Heart left ventricle (tissue), 16 donors: Measurements from ENCODE around the gene PACRG. TPM values are rescaled to one million over a fixed set of nuclear protein-coding genes. Genes with fewer than 3 reads are reported as not detected.

Experiments
- ATAC-seq, 4 donors: fragments of 200-7000 bp; cut with Tn5 transposase; one replicate each; pipeline ENCODE4 v1.9.1; 2020 to 2022; ENCODE audit warnings: moderate library complexity in 4 of 4, mild to moderate bottlenecking in 3 of 4, moderate number of reproducible peaks in 1 of 4
- DNase-seq, 5 donors: peaks; one replicate each; pipeline ENCODE4 v3.0.0-alpha.2; 2020
- H3K27ac ChIP-seq, 12 donors: fragments of 200-600 bp; sonication (generic) in 4 of 12; one replicate each; pipeline versions ENCODE4 v1.5.0 to v1.8.0; 2016 to 2022; ENCODE audit warnings: mild to moderate bottlenecking in 2 of 12
- H3K27me3 ChIP-seq, 9 donors: fragments of 200-600 bp; sonication (generic) in 2 of 9; one replicate each; pipeline versions ENCODE4 v1.5.1 to v1.8.0; 2016 to 2022; ENCODE audit warnings: mild to moderate bottlenecking in 3 of 9
- H3K36me3 ChIP-seq, 9 donors: fragments of 200-600 bp; sonication (generic) in 2 of 9; one replicate each; pipeline versions ENCODE4 v1.5.0 to v1.8.0; 2018 to 2022; ENCODE audit warnings: mild to moderate bottlenecking in 2 of 9
- H3K4me1 ChIP-seq, 12 donors: fragments of 200-600 bp; sonication (generic) in 4 of 12; one replicate each; pipeline versions ENCODE4 v1.5.0 to v1.8.0; 2016 to 2022; ENCODE audit warnings: mild to moderate bottlenecking in 3 of 12
- H3K4me3 ChIP-seq, 12 donors: fragments of 200-600 bp; sonication (generic) in 4 of 12; one replicate each; pipeline versions ENCODE4 v1.5.0 to v1.8.0; 2017 to 2022; ENCODE audit warnings: mild to moderate bottlenecking in 9 of 12, moderate library complexity in 4 of 12
- H3K9me3 ChIP-seq, 12 donors: fragments of 200-600 bp; sonication (generic) in 4 of 12; one replicate each; pipeline versions ENCODE4 v1.5.0 to v1.8.0; 2016 to 2022; ENCODE audit warnings: mild to moderate bottlenecking in 1 of 12
- POLR2A ChIP-seq, 2 donors: fragments of 450-650 bp; IDR thresholded peaks; one replicate each; pipeline ENCODE4 v1.6.1; 2017; ENCODE audit warnings: antibody characterized with exemption in 2 of 2, mild to moderate bottlenecking in 2 of 2, moderate library complexity in 2 of 2
- WGBS, 4 donors: extraction: QIAGEN DNeasy Blood & Tissue Kit in 2 of 4; methylation state at CpG; one replicate each; pipeline versions ENCODE4 v1.1.5 to v1.1.7; 2013 to 2018; 5-methylcytosine and 5-hydroxymethylcytosine counted together
- intact Hi-C, 10 donors: fragments of 100-400 bp; cut with DNase I; formaldehyde crosslinking; loops; one replicate each; pipeline versions ENCODE4 v1.11.1 to v1.14.2; 2022
- polyA plus RNA-seq, 2 donors: library from polyadenylated mRNA; stranded (reverse); fragments of 200-250 nt; gene quantifications; one replicate each; pipeline ENCODE4 v1.2.3, GENCODE V29; 2013
- total RNA-seq, 9 donors: library from RNA; depleted of rRNA in 2 of 9; stranded (reverse); fragments of >200 nt in 2 of 9; fragmentation: NEBNext Ultra II Directional in 3 of 9; extraction: Animal tissue kit (Norgen Biotek cat#: 25700) in 3 of 9; gene quantifications; one replicate each; pipeline versions ENCODE4 v1.1.0 to v1.2.4, GENCODE V29; 2016 to 2023
- TF ChIP-seq, protein P1 (sequence below), 12 donors: fragments of 200-600 bp; sonication (generic) in 4 of 12; IDR thresholded peaks; one replicate each; pipeline versions ENCODE4 v1.5.0 to v1.8.0; 2018 to 2022; ENCODE audit warnings: antibody characterized with exemption in 12 of 12, mild to moderate bottlenecking in 5 of 12
- donor health status: ischemic (EF 13 %, LVEDD 7.1; RV severe dilation, severe dysfunction).
- donor health status: healthy with polysubstance abuse.
- donor health status: DM: no; HTN: yes; CAD: no.
- donor health status: DM: no; HTN: no; CAD: no.
- donor health status: ischemic (EF 25% LVEDD 6.9; RV normal size, moderate dysfunction).
- donor health status: ischemic (EF 25% LVEDD 5.7; RV mildly dilated, moderate dysfunction).
- donor health status: healthy.
- donor health status: DM: yes; HTN: yes; CAD: no.
- donor health status: ischemic (EF 35%, LVEDD 5.7; RV mildly dilated, moderate dysfunction).
- donor health status: nonischemic (EF 11% LVEDD 7.7; RV severe dilation, severe dysfunction).
- donor health status: DM: yes; HTN: yes; CAD: no.
- donor health status: PGD.
- donor health status: ischemic (EF 29% LVEDD 5.4; RV normal size, mild dysfunction).
- donor health status: nonischemic (EF 23%, LVEDD 6.1; RV moderate dilation, normal function).

PACRG gene
- total and polyA plus RNA-seq, 11 donors: 2.0 to 83.3 (median 11.8) TPM

DNA sequence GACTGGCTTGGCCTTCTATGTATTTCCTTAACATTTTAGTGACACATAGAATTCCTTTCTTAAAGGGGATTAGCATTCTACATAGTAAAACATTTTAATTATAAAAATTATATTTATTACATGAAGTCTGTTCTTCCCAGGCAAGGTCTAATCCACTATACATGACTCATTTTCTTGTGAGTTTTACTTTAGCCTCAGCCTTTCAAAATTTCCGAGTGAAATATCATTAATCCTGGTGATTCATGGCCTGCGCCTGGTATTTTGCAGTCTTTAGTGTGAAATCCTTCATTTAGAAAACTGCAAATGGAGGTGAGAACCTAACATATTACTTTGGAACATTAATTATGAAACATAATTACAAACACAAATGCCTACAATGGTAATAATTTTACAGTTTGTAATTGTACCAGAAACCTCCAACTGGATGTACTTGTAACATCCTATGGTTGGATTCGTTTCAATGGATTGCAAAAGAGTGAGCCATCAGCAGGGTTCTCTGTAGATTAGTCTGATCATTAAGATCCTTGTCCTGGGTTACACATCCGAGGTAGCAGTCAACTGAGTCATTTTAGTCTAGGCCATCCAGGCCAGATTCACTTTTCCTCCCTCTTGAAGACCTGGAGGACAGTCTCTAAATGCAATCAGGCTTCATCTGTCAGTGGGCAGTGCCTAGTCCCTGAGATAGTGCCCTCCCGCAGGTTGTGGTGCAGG, 272.0 kb downstream of the PACRG start:
- H3K9me3 ChIP-seq: no peaks in the 10 kb centered on the region
- ATAC-seq: no peak
- H3K4me1 ChIP-seq: no peaks in the 10 kb centered on the region
- no peaks in the 10 kb centered on the region for H3K36me3 ChIP-seq
- TF ChIP-seq, protein P1, sequence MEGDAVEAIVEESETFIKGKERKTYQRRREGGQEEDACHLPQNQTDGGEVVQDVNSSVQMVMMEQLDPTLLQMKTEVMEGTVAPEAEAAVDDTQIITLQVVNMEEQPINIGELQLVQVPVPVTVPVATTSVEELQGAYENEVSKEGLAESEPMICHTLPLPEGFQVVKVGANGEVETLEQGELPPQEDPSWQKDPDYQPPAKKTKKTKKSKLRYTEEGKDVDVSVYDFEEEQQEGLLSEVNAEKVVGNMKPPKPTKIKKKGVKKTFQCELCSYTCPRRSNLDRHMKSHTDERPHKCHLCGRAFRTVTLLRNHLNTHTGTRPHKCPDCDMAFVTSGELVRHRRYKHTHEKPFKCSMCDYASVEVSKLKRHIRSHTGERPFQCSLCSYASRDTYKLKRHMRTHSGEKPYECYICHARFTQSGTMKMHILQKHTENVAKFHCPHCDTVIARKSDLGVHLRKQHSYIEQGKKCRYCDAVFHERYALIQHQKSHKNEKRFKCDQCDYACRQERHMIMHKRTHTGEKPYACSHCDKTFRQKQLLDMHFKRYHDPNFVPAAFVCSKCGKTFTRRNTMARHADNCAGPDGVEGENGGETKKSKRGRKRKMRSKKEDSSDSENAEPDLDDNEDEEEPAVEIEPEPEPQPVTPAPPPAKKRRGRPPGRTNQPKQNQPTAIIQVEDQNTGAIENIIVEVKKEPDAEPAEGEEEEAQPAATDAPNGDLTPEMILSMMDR (IDR thresholded peaks at IDR 0.05): no peak
- no peak for TF ChIP-seq POLR2A (IDR thresholded peaks at IDR 0.05)
- 89 to 92% (median 90%) methylated on average over 5 of the region's 5 CpGs for WGBS, 4 donors
- no peak overlapping the region for H3K27ac ChIP-seq
- no peak for DNase-seq
- intact Hi-C loops: no loop called here
- H3K27me3 ChIP-seq: no peaks in the 10 kb centered on the region
- H3K4me3 ChIP-seq: no peak overlapping the region

- H3K4me3 ChIP-seq: no peak overlapping the region
- H3K36me3 ChIP-seq: no peaks in the 10 kb centered on the region
- no peaks in the 10 kb centered on the region for H3K4me1 ChIP-seq
- ATAC-seq: peak in 2 of 4 donors; percentile 24 to 37
- TF ChIP-seq POLR2A (IDR thresholded peaks at IDR 0.05): no peak
- TF ChIP-seq, protein P1 (IDR thresholded peaks at IDR 0.05): no peak
- intact Hi-C loops: no loop called here
- H3K27me3 ChIP-seq: no peaks in the 10 kb centered on the region
- 41 to 50% (median 45%) methylated on average over 3 of the region's 3 CpGs for whole genome bisulfite sequencing, 4 donors
- no peak for DNase-seq
- H3K9me3 ChIP-seq: no peaks in the 10 kb centered on the region
- no peak overlapping the region for H3K27ac ChIP-seq
These were observed 273.6 kb downstream of the PACRG start for GRCh38 chr6:163001330-163001729.

- ATAC-seq (no peak), DNase-seq (no peak)
- intact Hi-C loops: no loop called here
- no peaks in the 10 kb centered on the region for H3K9me3 ChIP-seq
- H3K27ac ChIP-seq: no peak overlapping the region
- no peaks in the 10 kb centered on the region for H3K36me3 ChIP-seq
- 80 to 88% (median 85%) methylated on average over 6 of the region's 6 CpGs for WGBS, 4 donors
- TF ChIP-seq POLR2A (IDR thresholded peaks at IDR 0.05): no peak
- TF ChIP-seq, protein P1 (IDR thresholded peaks at IDR 0.05): no peak
- no peaks in the 10 kb centered on the region for H3K27me3 ChIP-seq
- no peak overlapping the region for H3K4me3 ChIP-seq
- no peaks in the 10 kb centered on the region for H3K4me1 ChIP-seq
These were observed 280.4 kb downstream of the PACRG start for GRCh38 chr6:163008186-163008585.

GRCh38 chr6:163008626-163009025, 280.9 kb downstream of the PACRG start:
- DNase-seq (no peak), ATAC-seq (no peak)
- Histone ChIP-seq H3K4me1 (no peaks in the 10 kb centered on the region), H3K9me3 (no peaks in the 10 kb centered on the region), H3K36me3 (no peaks in the 10 kb centered on the region), H3K4me3 (no peak overlapping the region), H3K27ac (no peak overlapping the region), H3K27me3 (no peaks in the 10 kb centered on the region)
- TF ChIP-seq, protein P1 (IDR thresholded peaks at IDR 0.05): no peak
- no peak for TF ChIP-seq POLR2A (IDR thresholded peaks at IDR 0.05)
- intact Hi-C loops: no loop called here
- 85 to 88% (median 86%) methylated on average over 5 of the region's 5 CpGs for WGBS, 4 donors
